GM21526 (cell line): Measurements from ENCODE around the gene ANKS6.

ENCODE experiments used
- ATAC-seq: cut with Tn5 transposase; IDR thresholded peaks from one replicate; pipeline ENCODE4 v1.9.1; 2021; ENCODE audit warnings: moderate library complexity; ENCODE audit not compliant: unreplicated experiment, low FRiP score

ANKS6 gene

DNA sequence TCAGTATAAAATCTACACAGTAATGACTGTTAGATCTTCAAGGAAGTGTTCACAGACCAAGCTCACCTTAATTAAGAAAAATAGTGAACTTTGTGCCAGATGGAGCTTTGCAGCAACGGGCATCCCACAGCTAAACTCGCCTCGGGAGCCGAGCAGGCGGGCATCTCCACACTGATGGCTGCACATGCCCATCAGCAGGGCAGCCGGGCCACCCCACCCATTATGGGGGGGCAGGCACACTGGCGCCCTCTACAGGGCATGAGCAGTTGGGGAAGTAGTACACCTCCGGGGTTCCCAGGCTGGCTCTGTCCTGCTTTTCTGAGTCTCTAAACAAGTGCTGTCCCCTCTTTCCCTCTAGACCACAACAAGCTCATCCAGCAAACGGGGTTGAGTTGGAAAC, 21.6 kb downstream of the ANKS6 start:
- ATAC-seq: no peak

- no peak for ATAC-seq
These were observed 22.6 kb downstream of the ANKS6 start for GRCh38 chr9:98773721-98774120.

GRCh38 chr9:98772364-98773155, 23.8 kb downstream of the ANKS6 start:
- ATAC-seq: no peak

- ATAC-seq: no peak
These were observed 25.0 kb downstream of the ANKS6 start for GRCh38 chr9:98771209-98771874.

GRCh38 chr9:98770717-98771116, 25.6 kb downstream of the ANKS6 start:
- no peak for ATAC-seq

DNA sequence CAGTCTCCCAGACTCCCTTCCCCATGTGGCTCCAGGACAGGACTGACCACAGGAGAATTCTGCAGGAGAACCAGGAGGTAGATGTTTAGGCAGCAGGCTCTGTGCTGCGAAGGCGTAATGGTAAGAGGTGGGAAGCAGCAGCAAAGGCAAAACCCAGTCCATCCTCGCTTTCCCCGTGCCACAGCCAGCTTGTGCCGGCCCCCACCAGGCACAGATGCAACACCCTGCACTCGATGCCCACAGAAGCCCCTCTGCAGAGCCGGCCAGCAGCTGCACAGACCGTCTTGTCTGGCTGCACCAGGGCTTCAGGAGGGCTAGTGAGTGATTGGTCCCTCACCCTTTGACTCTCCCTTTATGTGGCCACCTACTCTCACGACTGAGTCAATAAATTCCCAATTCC, 28.0 kb downstream of the ANKS6 start:
- no peak for ATAC-seq

- no peak for ATAC-seq
These were observed 28.4 kb downstream of the ANKS6 start for GRCh38 chr9:98767915-98768314.

DNA sequence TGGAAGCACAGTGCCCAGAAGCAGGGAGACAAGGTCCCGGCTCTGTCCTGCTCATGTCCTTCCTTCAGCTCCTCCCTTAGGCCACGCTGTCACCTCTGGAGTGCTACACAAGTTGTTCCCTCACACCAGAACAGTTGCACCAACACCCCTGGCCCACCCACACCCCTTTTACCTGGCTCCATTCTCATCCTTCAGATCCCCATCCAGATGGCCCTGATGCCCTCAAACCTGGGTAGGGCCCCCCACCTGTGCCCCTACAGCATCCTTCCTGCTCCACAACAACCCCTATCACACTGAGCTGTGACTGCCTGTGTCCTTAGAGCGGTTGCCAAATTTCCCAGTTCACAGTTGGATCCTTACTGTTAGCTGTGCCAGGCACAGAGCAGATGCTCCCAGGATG, 29.2 kb downstream of the ANKS6 start:
- no peak for ATAC-seq

DNA sequence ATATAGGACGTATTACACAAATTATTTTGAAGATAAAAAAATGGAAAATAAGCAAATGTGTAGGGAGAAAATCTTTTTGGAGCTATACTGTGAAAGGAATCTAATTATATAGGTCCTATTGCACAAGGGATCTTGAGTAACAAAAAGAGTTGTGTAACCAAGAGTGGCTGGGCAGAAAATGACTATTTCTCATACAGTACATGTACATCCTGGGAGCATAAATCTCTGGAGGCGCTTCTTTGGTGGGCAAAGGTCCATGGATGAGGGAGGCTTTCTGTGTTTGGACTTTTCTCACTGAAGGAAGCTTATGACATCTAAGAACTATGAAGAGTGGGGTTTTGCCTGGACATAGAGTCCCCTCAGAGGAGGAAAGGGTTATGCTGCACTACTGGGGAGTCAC, 29.8 kb downstream of the ANKS6 start:
- ATAC-seq: no peak

GRCh38 chr9:98765256-98765655, 31.1 kb downstream of the ANKS6 start:
- no peak for ATAC-seq

- no peak for ATAC-seq
These were observed 32.2 kb downstream of the ANKS6 start for GRCh38 chr9:98763986-98764745.

DNA sequence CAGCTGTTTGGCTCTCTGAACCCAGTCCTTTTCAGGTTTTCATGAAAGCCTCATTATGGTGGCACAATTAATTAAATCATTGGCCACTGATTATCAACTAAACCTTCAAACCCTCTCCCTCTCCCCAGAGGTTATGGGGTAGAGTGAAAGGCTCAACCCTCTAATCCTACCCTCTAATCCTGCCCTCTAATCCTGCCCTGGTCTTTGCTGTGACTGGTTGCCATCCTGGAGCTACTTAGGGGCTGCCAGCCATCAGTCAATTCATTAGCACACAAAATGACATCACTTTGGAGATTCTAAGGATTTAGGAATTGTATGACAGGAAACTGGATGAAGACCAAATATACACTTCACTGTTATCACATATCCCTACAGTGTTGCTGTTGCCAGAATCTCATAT, 36.1 kb downstream of the ANKS6 start:
- ATAC-seq: no peak

GRCh38 chr9:98755006-98755618, 41.2 kb downstream of the ANKS6 start:
- ATAC-seq: no peak

- no peak for ATAC-seq
These were observed 45.1 kb downstream of the ANKS6 start for GRCh38 chr9:98751210-98751609.

DNA sequence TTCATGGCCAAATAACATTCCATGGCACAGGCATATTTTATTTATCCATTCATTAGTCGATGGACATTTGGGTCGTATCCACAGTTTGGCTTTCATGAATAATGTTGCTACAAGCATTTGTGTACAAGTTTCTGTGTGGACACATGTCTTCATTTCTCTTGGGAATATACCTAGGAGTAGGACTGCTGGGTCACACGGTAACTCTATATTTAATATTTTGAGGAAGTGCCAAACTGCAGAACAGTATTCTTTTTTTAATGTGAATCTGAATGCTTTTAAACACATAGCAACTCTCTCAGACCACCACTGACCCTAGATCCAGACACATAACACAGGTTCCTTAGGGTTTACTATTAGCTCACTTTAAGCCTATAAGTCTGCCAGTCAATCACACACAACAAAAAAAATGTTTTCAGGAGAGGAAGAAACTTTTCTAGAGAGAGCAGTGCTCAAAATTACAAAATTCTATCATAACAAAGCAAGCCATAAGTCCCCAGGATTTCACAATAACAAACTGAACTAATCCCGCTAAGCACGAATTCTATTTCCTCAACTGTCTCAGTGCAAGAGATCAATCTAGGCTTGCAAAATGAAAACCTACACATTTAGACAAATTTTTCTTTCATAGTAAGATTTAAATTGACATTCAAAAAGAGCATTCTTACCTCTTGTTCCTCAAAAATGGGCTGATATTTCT, 45.8 kb downstream of the ANKS6 start:
- ATAC-seq: no peak

GRCh38 chr9:98747476-98747875, 48.9 kb downstream of the ANKS6 start:
- no peak for ATAC-seq

DNA sequence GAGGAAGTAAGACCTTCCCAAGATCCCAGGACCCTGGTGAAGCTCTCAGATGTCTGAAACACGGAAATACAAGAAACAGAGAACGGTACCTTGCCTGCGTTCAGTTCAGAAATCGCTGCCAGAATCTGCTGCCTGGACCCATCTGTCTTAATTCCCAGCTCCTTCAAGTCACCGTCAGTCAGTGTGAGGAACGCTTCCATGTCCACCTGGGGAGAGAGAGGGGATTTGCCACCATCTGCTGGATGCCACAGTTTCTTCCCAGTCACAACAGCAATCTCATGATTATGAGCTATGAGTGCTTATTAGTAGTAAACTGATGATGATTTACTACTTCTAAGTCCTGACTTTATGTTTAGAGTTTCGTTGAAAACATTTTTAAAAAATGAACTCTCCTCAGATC, 50.9 kb downstream of the ANKS6 start:
- ATAC-seq: no peak

DNA sequence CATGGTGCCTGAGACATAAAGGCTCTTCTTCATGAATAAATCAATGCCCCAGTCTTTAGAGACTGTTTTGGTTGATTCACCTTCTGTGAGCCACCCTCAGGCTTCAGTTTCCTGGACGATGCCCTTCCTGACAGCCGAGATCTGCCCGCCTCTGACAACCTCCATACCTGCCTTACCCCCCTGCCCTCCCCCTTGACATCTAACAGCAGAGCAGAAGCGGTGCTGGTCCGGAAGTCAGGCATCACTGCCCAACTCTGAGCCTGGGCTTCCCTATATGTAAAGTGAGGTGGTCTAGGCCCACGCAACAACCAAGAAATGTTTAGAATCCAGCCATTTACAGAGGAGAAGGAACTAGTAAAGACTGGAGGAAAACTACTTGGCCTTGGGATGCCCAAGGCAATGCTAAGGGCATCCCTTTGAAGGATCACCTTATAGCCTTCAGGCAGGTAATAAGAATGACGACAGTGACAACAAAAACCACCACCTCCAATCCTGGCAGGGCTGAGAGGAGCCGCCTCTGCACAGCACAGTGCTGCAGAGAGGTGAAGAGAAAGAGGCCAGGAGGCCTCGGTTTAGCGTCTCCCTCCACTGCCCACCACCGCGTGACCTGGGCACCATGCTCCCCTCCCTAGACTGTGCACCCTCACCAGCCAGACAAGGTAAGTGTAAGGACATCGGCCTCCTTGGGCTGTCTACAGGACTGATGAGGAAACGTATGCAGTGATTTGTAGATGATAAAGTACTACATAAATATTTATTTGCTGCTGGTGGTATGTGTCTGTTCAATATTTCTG, 52.3 kb downstream of the ANKS6 start:
- ATAC-seq: no peak

- ATAC-seq: no peak
These were observed 53.0 kb downstream of the ANKS6 start for GRCh38 chr9:98743329-98743728.
